HG03060 (cell line): Measurements from ENCODE around the gene FFAR4.

Experiments
- ATAC-seq: cut with Tn5 transposase; IDR thresholded peaks from one replicate; pipeline ENCODE4 v1.9.1; 2021; ENCODE audit warnings: low read depth, moderate number of reproducible peaks; ENCODE audit not compliant: unreplicated experiment

FFAR4 gene

GRCh38 chr10:93570383-93570782 lies 3.9 kb downstream of the FFAR4 start:
- no peak for ATAC-seq

DNA sequence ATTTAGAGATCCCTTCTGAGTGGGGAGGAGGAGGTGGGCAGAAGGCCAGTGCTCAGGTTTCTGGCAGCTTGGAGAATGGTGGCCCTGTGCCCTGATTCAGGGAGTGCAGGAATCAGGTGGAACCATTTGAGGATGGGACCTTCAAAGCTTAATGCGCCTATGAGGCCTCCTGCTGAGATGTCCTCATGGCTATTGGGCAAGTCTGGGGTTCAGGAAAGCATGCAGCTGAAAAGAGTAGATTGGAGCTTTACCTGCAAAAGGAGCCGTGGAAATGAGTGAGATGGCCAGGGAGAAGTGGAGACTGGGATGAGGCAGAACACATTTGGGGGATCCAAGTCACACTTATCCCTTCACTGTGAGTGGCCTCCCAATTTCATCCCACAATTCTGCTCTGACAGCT lies 6.1 kb downstream of the FFAR4 start:
- no peak for ATAC-seq

DNA sequence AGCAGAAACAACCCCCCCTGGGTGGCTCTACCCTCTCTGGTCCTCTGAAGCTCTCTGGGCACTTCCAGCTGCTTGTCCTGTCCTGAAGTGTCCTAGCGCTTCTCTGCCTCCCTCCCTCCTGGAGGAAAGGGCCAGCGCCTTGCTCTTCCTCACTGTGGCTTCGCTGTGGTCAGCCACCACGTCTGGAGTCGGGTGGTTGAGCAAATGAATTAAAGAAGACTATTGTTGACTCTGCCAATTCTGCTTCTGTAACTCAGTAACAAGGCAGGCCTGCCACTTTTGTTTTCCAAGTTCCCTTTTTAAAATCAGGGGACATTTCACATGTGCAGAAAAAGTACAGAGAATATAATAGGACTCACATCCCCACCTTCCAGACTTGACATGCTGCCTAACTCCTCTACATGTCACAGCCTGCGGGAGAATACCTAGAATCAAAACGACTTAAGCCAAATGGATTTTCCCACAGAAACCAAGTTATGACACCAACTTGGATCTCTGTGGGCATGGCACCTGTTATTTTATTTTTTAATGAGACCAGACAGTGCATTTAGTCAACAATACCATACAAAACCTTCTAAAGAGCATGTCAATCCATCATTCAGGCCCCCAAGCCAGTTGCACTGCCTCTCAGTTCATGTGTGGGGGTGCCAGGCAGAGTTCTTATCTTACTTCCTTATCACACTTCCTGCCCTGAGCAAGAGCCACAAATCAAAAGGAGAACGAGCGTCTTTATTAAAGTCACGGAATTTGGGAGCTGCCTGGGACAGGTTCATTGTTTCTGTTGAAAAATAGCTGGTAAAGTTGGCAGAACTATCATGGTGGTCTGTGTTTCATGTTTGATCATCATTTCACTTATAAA lies 6.8 kb downstream of the FFAR4 start:
- no peak for ATAC-seq

DNA sequence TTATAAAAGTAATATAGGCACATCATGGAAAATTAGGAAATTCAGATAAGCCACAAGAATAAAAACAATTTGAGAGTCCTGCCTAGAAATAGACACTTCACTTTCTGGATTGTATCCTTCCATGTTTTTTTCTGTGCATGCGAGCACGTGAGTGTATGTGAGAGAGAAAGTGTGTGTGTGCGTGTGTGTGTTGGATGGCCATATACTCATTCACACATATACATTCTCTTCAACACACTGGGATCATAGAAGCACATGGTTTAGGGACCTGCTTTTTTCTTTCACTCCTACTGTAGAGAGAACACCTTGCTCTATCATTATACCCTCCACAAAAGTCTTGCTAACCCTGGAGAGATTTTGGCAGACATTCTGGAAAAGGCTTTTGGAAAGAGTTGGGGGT lies 7.5 kb downstream of the FFAR4 start:
- ATAC-seq: no peak

DNA sequence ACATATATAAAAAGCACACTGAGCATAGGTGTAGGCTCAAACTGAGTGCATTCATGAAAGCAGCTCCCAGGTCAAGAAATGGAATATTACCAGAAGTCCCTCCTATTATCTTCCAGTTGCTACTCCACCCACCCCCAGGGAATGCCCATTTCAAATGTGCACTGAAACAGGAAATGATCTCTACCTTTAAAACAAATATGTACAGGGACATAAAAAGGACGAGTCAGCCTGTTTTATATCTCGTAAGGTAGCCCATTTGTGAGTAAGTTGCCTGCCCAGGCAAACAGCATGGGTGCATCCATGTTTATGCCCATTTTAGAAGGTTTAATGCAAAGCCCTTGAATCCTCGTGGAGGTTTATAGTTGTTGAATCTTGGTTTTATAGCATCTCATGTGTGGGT lies 10.4 kb downstream of the FFAR4 start:
- ATAC-seq: no peak

DNA sequence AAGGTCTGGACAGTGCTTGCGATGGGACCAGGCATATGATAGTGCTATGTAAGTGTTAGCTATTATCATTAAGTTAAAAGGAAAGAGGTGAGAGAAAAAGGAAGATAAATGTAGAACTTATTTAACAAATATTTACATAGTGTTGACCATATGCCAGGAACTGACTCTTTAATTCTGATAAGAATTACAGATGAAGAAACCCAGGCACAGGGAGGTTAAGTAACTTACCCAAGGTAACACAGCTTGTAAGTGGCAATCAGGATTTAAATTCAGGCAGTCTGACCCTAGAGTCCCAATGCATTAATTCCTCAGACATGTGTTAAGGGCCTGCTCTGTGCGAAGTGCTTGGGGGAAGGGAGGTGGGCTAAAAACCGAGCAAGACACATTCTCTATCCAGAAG lies 11.1 kb downstream of the FFAR4 start:
- ATAC-seq: no peak

DNA sequence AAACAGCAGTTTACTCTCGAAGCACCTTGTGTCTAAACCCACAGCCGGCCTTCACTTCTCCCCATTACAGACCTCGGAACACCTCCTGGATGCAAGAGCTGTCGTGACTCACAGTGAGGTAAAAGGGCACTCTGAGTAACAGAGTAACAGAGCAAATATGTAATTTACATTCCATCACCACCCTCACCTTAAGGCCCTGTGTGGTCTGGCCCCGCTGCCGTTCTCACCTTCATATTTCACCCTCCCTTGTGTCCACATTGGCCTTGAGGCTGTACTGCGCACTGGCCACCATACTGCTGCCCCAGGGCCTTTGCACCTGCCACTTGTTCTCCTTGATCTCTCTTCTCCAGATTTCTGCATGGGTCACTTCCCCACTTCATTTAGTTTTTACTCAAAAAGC lies 12.6 kb downstream of the FFAR4 start:
- no peak for ATAC-seq

GRCh38 chr10:93579985-93580711 lies 13.7 kb downstream of the FFAR4 start:
- no peak for ATAC-seq

DNA sequence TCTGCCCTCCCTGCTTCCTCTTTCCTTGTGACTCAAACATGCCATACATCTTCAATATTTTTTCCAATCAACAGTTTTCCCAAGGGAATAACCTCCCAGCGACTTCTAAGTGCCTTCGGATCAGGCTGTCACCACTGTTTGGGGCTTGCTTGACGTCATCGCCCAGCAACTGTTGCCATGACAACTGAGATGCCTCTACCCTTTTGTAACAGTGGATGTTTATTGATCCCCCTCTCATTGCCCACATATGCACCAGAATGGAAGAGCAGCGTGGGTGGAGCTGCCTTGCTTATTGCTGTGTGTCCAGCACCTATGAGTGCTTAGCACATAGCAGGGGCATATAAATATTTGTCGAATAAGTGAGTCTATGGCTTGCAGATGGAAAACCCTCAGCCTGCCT lies 14.4 kb downstream of the FFAR4 start:
- ATAC-seq: no peak

DNA sequence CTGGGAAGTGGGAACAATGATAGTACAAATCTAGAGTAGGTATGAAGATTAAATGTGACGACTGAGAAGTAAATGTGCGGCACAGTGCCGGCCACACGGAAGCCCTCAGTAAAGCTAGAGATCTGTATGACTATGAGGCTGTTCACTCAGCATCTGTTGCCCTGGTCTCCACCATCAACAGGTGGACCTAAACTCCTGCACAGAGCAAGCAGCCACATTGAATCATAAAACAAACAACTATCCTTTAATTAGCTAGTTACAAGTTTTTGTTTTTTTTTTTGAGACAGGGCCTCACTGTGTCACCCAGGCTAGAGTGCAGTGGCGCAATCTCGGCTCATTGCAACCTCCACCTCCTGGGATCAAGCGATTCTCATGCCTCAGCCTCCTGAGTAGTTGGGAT lies 18.0 kb downstream of the FFAR4 start:
- ATAC-seq: no peak

DNA sequence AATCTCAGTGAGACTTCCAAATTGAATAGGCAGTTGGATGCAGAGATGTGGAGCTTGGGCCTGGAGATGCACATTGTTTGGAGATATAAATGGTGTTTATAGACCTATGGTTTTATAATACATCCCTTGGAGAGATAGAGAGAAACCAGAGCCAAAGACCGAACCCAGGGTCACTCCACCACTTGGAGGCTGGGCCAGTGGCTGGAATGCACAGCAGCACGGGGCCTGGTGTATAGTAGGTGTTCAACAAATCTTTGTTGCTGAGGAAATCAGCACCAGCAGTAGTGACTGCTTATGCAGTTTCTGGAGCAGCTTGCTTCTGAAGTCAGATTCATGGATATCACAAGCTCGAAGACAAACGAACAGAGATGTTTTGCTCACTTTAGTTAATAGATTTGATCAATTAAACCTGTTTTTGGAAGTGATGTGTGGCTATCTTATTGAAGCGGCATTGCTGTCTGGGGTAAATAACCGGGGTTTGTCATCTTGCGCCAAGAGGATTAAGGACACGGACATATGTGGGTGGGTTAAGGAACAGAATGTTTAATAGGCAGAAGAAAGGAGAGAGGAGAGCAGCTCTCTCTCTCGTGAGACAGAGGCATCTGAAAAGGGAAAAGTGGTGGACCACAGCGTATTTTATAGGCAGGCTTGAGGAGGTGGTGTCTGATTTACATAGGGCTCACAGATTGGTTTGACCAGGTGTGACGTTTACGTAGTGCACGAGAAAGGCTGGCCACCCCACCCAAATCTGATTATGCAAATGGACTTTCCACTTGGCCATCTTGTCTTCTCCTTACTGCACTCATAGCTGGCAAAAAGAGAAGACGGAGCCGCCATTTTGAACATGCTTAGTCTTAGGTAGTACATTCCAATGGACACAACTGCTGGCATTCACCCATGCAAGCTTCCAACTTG lies 23.4 kb downstream of the FFAR4 start:
- ATAC-seq: no peak

- no peak for ATAC-seq
Observed at GRCh38 chr10:93590638-93591037, 24.2 kb downstream of the FFAR4 start.

GRCh38 chr10:93591065-93591808 lies 24.8 kb downstream of the FFAR4 start:
- ATAC-seq: no peak

- ATAC-seq: no peak
Observed at GRCh38 chr10:93593254-93593653, 26.8 kb downstream of the FFAR4 start.

DNA sequence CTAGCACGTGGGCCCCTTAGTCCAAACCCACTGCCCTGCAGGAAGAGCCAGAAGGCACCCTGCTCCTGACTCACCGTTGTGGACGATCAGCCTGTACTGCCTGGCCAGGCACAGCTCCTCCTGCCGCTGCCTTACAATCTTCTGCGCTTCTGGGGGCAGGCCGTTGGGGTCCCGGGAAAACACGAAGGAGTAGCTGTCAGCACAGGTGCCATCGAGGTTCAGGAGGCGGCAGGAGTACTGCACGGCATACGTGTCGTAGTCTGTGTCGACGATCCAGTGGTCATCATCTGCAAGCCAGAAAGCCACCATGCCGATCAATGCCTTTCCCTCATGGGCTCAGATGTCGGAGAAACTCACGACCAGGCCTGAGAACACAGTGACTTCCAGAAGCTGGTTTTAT lies 27.3 kb downstream of the FFAR4 start:
- no peak for ATAC-seq

DNA sequence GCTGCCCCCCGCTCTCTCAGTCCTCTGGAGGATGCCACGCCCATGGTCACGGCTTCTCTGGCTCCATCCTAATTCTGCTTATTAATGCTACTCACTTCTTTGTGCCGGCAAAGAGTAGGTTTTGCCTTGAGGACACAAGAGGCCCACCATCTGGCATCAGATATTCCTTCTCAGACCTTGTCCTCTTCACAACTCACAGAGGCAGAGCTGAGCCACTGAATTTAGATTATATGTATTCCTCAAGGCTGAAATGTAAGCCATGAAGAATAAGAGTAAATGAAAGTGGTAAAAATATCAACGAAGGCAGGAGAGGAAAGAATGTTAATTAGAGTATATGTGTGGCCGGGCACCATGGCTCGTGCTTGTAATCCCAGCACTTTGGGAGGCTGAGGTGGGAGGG lies 28.1 kb downstream of the FFAR4 start:
- no peak for ATAC-seq

- ATAC-seq: no peak
Observed at GRCh38 chr10:93595378-93596161, 29.1 kb downstream of the FFAR4 start.

GRCh38 chr10:93596539-93596938 lies 30.1 kb downstream of the FFAR4 start:
- no peak for ATAC-seq

- ATAC-seq: no peak
Observed at GRCh38 chr10:93597075-93597599, 30.7 kb downstream of the FFAR4 start.
